Central memory CD8-positive, alpha-beta T cell (primary cell): ENCODE measurements around the gene TEX53.

Experiments
- ATAC-seq: fragments of 150-1000 bp; cut with Tn5 transposase; replicated peaks from 2 replicates; pipeline ENCODE4 v1.10.0; 2022; ENCODE audit warnings: mild to moderate bottlenecking, moderate FRiP score, moderate number of reproducible peaks; ENCODE audit not compliant: poor library complexity, severe bottlenecking; ENCODE audit errors: extremely low read depth
- DNase-seq, 2 donors: peaks; one replicate each; pipeline ENCODE4 v3.0.0; 2021; ENCODE audit warnings: low spot score in 2 of 2
- H3K27ac Mint-ChIP-seq: one replicate; pipeline ENCODE4 v1.8.0; 2022; ENCODE audit warnings: low read depth, mild to moderate bottlenecking, moderate library complexity, mixed read lengths
- H3K27me3 Mint-ChIP-seq: one replicate; pipeline ENCODE4 v1.8.0; 2022; ENCODE audit warnings: mixed read lengths
- H3K36me3 Mint-ChIP-seq: one replicate; pipeline ENCODE4 v1.8.0; 2022; ENCODE audit warnings: mild to moderate bottlenecking, moderate library complexity, mixed read lengths; ENCODE audit not compliant: insufficient read depth
- H3K4me1 Mint-ChIP-seq: one replicate; pipeline ENCODE4 v1.8.0; 2022; ENCODE audit warnings: mixed read lengths
- H3K4me3 Mint-ChIP-seq: one replicate; pipeline ENCODE4 v1.8.0; 2022; ENCODE audit warnings: mild to moderate bottlenecking, moderate library complexity, mixed read lengths
- H3K9me3 Mint-ChIP-seq: one replicate; pipeline ENCODE4 v1.8.0; 2022; ENCODE audit warnings: mixed read lengths

TEX53 gene

GRCh38 chr9:114676901-114677300 is 19.3 kb upstream of the TEX53 start:
- Mint-ChIP-seq H3K4me1 (peaks cover 8% of the 10 kb centered on the region), H3K27me3 (no peaks in the 10 kb centered on the region), H3K27ac (no peak overlapping the region), H3K9me3 (no peaks in the 10 kb centered on the region), H3K4me3 (no peak overlapping the region), H3K36me3 (peaks cover 2% of the 10 kb centered on the region)
- DNase-seq = no peak
- no peak for ATAC-seq

DNA sequence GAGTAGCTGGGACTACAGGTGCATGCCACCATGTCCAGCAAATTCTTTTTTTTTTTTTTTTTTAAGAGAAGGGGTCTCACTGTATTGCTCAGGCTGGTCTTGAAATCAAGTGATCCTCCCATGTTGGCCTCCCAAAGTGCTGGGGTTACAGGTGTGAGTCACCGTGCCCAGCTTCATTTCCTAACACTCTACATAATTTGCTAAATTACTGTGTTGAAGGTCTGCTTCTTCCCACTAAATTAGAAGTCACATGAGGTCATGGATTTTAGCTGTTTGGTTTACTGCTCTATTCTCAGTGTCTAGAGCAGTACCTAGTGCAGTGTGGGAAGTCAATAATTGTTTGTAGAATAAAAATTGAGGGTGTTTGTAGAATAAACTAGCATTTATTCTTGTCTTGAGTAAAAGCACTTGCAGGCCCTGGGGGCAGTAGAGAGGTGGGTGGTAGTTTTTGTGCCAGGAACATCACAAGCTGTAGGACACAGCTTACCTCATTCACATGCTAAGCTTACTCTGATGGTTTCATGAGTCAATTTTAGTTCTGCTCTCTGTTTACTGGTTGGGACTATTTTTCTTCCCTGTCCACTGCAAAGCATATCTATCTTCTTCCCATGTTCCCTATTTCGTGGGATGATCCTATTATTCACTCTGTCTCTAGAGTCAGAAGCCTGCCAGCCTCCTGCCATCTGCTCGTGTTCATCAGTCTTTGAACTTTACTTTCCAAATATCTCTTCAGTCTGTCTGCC is 17.4 kb upstream of the TEX53 start:
- ATAC-seq (no peak), DNase-seq (no peak)

GRCh38 chr9:114674076-114674797 is 16.6 kb upstream of the TEX53 start:
- Mint-ChIP-seq H3K36me3 (no peaks in the 10 kb centered on the region), H3K9me3 (no peaks in the 10 kb centered on the region), H3K27me3 (no peaks in the 10 kb centered on the region), H3K4me1 (no peaks in the 10 kb centered on the region), H3K4me3 (no peak overlapping the region), H3K27ac (no peak overlapping the region)
- ATAC-seq (no peak), DNase-seq (no peak)

More for the DNA sequence above, 17.4 kb upstream of the TEX53 start:
- Mint-ChIP-seq H3K36me3 (no peaks in the 10 kb centered on the region), H3K27me3 (no peaks in the 10 kb centered on the region), H3K27ac (no peak overlapping the region), H3K9me3 (no peaks in the 10 kb centered on the region), H3K4me3 (no peak overlapping the region), H3K4me1 (no peaks in the 10 kb centered on the region)

- no peak overlapping the region for H3K27ac Mint-ChIP-seq
Observed at GRCh38 chr9:114671605-114672004, 14.0 kb upstream of the TEX53 start.

GRCh38 chr9:114669961-114670360 is 12.4 kb upstream of the TEX53 start:
- Mint-ChIP-seq H3K36me3 (no peaks in the 10 kb centered on the region), H3K9me3 (no peaks in the 10 kb centered on the region), H3K4me3 (no peak overlapping the region), H3K27me3 (peaks cover 10% of the 10 kb centered on the region), H3K27ac (no peak overlapping the region), H3K4me1 (no peaks in the 10 kb centered on the region)
- ATAC-seq (no peak), DNase-seq (no peak)

More at GRCh38 chr9:114671605-114672004, 14.0 kb upstream of the TEX53 start:
- no peaks in the 10 kb centered on the region for H3K27me3 Mint-ChIP-seq
- ATAC-seq (no peak), DNase-seq (no peak)
- H3K4me1 Mint-ChIP-seq = no peaks in the 10 kb centered on the region
- no peak overlapping the region for H3K4me3 Mint-ChIP-seq
- no peaks in the 10 kb centered on the region for H3K36me3 Mint-ChIP-seq
- no peaks in the 10 kb centered on the region for H3K9me3 Mint-ChIP-seq

GRCh38 chr9:114668146-114668545 is 10.5 kb upstream of the TEX53 start:
- no peaks in the 10 kb centered on the region for H3K36me3 Mint-ChIP-seq
- no peaks in the 10 kb centered on the region for H3K9me3 Mint-ChIP-seq
- no peaks in the 10 kb centered on the region for H3K4me1 Mint-ChIP-seq
- no peak overlapping the region for H3K4me3 Mint-ChIP-seq
- no peak for DNase-seq
- no peak for ATAC-seq
- H3K27ac Mint-ChIP-seq = no peak overlapping the region
- peaks cover 22% of the 10 kb centered on the region for H3K27me3 Mint-ChIP-seq

DNA sequence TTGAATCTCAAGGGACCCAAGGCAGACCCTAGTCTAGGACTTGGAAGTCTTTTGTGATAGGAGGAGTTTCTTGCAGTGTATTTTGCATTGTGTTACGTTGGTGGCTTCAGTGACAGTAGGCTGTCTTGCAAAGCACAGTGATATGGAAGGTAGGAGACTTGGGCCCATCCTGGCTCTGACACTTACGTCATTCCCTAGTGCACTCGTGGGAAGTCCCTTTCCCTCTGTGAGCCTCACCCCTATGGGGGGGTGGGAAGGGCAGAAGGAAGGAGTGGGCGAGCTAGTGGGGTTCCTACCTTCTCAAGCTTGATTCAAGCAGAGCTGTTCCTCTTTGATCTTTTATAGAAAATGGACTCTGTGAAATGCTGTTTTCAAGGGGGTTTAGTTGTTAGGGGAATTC is 9.2 kb upstream of the TEX53 start:
- Mint-ChIP-seq H3K4me1 (no peaks in the 10 kb centered on the region), H3K4me3 (no peak overlapping the region), H3K27me3 (peaks cover 30% of the 10 kb centered on the region), H3K36me3 (no peaks in the 10 kb centered on the region), H3K27ac (no peak overlapping the region), H3K9me3 (no peaks in the 10 kb centered on the region)
- no peak for ATAC-seq
- DNase-seq = no peak

DNA sequence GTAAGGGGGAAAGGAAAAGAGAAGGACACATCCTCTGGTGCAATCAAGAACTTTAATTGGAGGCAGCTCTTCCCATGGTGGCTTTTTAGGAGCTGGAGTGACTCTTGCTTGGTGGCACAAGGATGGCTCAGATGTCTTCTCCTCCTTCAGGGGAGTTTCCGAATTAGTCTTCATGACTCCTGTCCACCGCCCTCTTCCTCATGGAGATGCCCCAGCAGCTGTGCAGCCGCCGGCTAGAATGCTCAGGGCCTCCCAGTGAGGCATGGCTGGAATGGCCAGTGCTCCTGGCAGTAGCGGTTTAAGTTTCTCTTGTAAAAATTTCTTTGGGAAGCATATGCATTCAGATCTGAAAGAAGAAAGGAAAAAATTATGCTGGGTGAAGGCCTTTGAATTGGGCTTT is 8.8 kb upstream of the TEX53 start:
- Mint-ChIP-seq H3K27ac (no peak overlapping the region), H3K9me3 (no peaks in the 10 kb centered on the region), H3K27me3 (peaks cover 32% of the 10 kb centered on the region), H3K4me1 (no peaks in the 10 kb centered on the region), H3K4me3 (no peak overlapping the region), H3K36me3 (no peaks in the 10 kb centered on the region)
- DNase-seq (no peak), ATAC-seq (no peak)

GRCh38 chr9:114664181-114664580 is 6.6 kb upstream of the TEX53 start:
- H3K4me3 Mint-ChIP-seq = no peak overlapping the region
- H3K36me3 Mint-ChIP-seq = no peaks in the 10 kb centered on the region
- H3K9me3 Mint-ChIP-seq = no peaks in the 10 kb centered on the region
- ATAC-seq = no peak
- no peaks in the 10 kb centered on the region for H3K4me1 Mint-ChIP-seq
- DNase-seq = no peak
- H3K27ac Mint-ChIP-seq = no peak overlapping the region
- H3K27me3 Mint-ChIP-seq = peaks cover 40% of the 10 kb centered on the region

DNA sequence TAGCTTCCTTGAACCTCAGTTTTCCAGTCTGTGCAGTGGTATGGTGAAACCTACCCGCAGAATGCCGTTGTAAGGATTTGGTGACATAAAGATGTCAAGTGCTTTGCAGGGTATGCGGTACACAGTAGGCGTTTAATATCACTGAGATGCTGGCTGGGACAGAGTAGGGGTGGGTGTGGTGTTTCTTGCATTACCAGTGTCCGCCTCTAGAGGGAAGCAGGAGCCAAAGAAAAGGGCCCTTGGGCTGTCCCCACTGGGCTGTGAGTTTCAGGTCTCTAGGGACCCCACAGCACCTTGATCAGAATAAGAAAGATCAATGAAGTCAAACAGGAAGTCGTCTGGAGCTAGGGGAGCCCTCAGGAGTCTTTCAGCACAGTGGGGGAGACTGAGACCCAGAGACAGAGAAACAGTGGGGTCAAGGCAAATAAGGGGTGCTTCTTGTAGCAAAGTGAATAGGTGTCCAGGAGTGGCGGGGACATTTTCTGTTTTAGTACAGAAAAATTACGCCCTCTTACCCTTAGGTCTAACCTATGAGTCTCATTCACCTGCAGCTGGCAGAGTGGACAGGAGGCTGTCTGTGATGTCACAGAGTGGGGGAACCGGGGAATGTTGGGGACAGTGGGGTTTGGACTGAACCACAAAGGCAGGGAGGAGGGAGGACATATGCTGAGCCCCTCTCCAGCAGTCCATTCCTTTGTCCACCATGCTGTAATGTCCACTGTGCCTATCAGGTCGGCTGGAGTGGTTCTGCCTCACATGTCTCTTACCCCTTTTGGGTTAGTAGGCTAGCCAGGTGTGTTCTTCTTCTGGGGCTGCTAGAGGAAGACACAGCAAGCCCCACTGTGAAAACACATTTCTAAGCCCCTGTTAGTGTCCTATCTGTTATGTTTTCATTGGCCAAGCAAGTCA is 4.7 kb upstream of the TEX53 start:
- Mint-ChIP-seq H3K4me3 (no peak overlapping the region), H3K4me1 (no peaks in the 10 kb centered on the region), H3K9me3 (no peaks in the 10 kb centered on the region), H3K27ac (no peak overlapping the region), H3K36me3 (no peaks in the 10 kb centered on the region), H3K27me3 (peaks cover 40% of the 10 kb centered on the region)
- ATAC-seq (peak; percentile 68), DNase-seq (peak; percentile 28 to 43)

DNA sequence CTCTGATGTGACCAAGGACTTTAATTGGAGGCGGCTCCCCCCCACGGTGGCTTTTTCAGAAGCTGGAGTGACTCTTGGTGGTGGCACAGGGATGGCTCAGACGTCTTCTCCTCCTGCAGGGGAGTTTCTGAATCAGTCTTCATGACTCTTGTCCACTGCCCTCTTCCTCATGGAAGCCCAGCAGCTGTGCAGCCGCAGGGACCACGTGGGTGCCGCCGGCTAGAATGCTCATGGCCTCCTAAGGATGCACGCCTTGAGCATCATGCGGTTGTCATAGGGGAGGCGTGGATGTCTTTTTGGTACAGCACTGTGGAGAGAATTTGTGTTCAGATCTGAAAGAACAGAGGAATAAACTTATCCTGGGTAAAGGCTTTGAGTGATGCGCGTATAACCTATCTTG is 1.3 kb downstream of the TEX53 start:
- H3K9me3 Mint-ChIP-seq = no peaks in the 10 kb centered on the region

GRCh38 chr9:114655689-114656088 is 1.9 kb downstream of the TEX53 start:
- Mint-ChIP-seq H3K4me1 (peaks cover 9% of the 10 kb centered on the region), H3K9me3 (no peaks in the 10 kb centered on the region), H3K36me3 (no peaks in the 10 kb centered on the region), H3K27me3 (peaks cover 6% of the 10 kb centered on the region), H3K4me3 (no peak overlapping the region), H3K27ac (no peak overlapping the region)
- ATAC-seq (no peak), DNase-seq (no peak)

More for the DNA sequence above, 1.3 kb downstream of the TEX53 start:
- H3K4me3 Mint-ChIP-seq = no peak overlapping the region
- ATAC-seq = no peak
- no peak for DNase-seq
- H3K27ac Mint-ChIP-seq = no peak overlapping the region
- H3K36me3 Mint-ChIP-seq = no peaks in the 10 kb centered on the region
- H3K4me1 Mint-ChIP-seq = peaks cover 9% of the 10 kb centered on the region
- peaks cover 8% of the 10 kb centered on the region for H3K27me3 Mint-ChIP-seq
